OCI-LY1 (cell line): ENCODE measurements around the gene PRKCA.

Experiments used
- H2AFZ ChIP-seq: fragments of 200-600 bp; sonication (generic), shearing (Covaris generic); 2 replicates; pipeline ENCODE4 v1.6.0; 2014; ENCODE audit warnings: antibody characterized with exemption, mild to moderate bottlenecking, low read length
- H3F3A ChIP-seq: fragments of 200-600 bp; sonication (generic), shearing (Covaris generic); 2 replicates; pipeline ENCODE4 v1.6.0; 2014; ENCODE audit warnings: mild to moderate bottlenecking, antibody characterized with exemption, low read length, moderate library complexity; ENCODE audit not compliant: insufficient read depth
- H3K27ac ChIP-seq: fragments of 200-600 bp; sonication (generic); 2 replicates; pipeline ENCODE4 v1.5.1; 2014; ENCODE audit warnings: low read length, mixed run types, mild to moderate bottlenecking, low read depth; ENCODE audit not compliant: poor library complexity, severe bottlenecking
- H3K27me3 ChIP-seq: fragments of 200-600 bp; sonication (generic); 2 replicates; pipeline ENCODE4 v1.6.0; 2014; ENCODE audit warnings: antibody characterized with exemption, mild to moderate bottlenecking, low read length, moderate library complexity; ENCODE audit not compliant: insufficient read depth
- H3K36me3 ChIP-seq: fragments of 200-600 bp; sonication (generic); 2 replicates; pipeline ENCODE4 v1.6.1; 2014; ENCODE audit warnings: mild to moderate bottlenecking, antibody characterized with exemption, low read length, moderate library complexity, mixed read lengths; ENCODE audit not compliant: insufficient read depth
- H3K4me1 ChIP-seq: fragments of 200-600 bp; sonication (generic); 2 replicates; pipeline ENCODE4 v1.5.1; 2014; ENCODE audit warnings: mild to moderate bottlenecking, low read length, moderate library complexity; ENCODE audit not compliant: insufficient read depth, severe bottlenecking
- H3K4me2 ChIP-seq: fragments of 200-600 bp; sonication (generic), shearing (Covaris generic); 2 replicates; pipeline ENCODE4 v1.6.1; 2014; ENCODE audit warnings: low read length
- H3K4me3 ChIP-seq: fragments of 200-600 bp; sonication (generic); 2 replicates; pipeline ENCODE4 v1.5.1; 2014; ENCODE audit warnings: low read length, low read depth, mild to moderate bottlenecking, mixed read lengths; ENCODE audit not compliant: poor library complexity, severe bottlenecking
- H3K79me2 ChIP-seq: fragments of 200-600 bp; shearing (Covaris generic); 2 replicates; pipeline ENCODE4 v1.6.1; 2016; ENCODE audit warnings: mixed run types, low read length, mixed read lengths; ENCODE audit not compliant: insufficient read depth
- H3K9ac ChIP-seq: fragments of 200-600 bp; sonication (generic), shearing (Covaris generic); 2 replicates; pipeline ENCODE4 v1.6.1; 2014; ENCODE audit warnings: mild to moderate bottlenecking, low read length, mixed read lengths
- H3K9me2 ChIP-seq: fragments of 200-600 bp; sonication (generic), shearing (Covaris generic); 2 replicates; pipeline ENCODE4 v1.6.1; 2014; ENCODE audit warnings: low read depth, mild to moderate bottlenecking, low read length, mixed read lengths
- H3K9me3 ChIP-seq: fragments of 200-600 bp; shearing (Covaris generic); 2 replicates; pipeline ENCODE4 v1.6.1; 2014; ENCODE audit warnings: low read length, mixed read lengths
- H4K20me1 ChIP-seq: fragments of 200-600 bp; sonication (generic), shearing (Covaris generic); 2 replicates; pipeline ENCODE4 v1.6.0; 2016; ENCODE audit warnings: mild to moderate bottlenecking, low read length; ENCODE audit not compliant: insufficient read depth
- CTCF ChIP-seq: fragments of 200-600 bp; sonication (generic), shearing (Covaris generic); IDR thresholded peaks from 2 replicates; pipeline ENCODE4 v1.5.1; 2017; ENCODE audit warnings: mild to moderate bottlenecking, antibody characterized with exemption, low read length, moderate library complexity, mixed read lengths
- EZH2 ChIP-seq: fragments of 200-600 bp; sonication (generic), shearing (Covaris generic); IDR thresholded peaks from 2 replicates; pipeline ENCODE4 v1.8.0; 2017; ENCODE audit warnings: borderline replicate concordance, mixed run types, mild to moderate bottlenecking, antibody characterized with exemption, low read length, moderate library complexity, mixed read lengths

The PRKCA gene

GRCh38 chr17:66283971-66284370, 18.4 kb upstream of the PRKCA start:
- Histone ChIP-seq H3F3A (no peaks in the 10 kb centered on the region), H3K9me2 (no peaks in the 10 kb centered on the region), H3K4me1 (no peaks in the 10 kb centered on the region), H3K4me3 (no peak overlapping the region), H3K9me3 (no peaks in the 10 kb centered on the region), H3K27me3 (no peaks in the 10 kb centered on the region), H3K36me3 (no peaks in the 10 kb centered on the region), H3K4me2 (no peak overlapping the region), H4K20me1 (no peaks in the 10 kb centered on the region), H3K79me2 (no peaks in the 10 kb centered on the region), H3K27ac (no peak overlapping the region), H3K9ac (no peak overlapping the region), H2AFZ (no peak overlapping the region)
- TF ChIP-seq EZH2 (no peak), CTCF (no peak)

- Histone ChIP-seq H4K20me1 (no peaks in the 10 kb centered on the region), H3K9me3 (no peaks in the 10 kb centered on the region), H3K79me2 (no peaks in the 10 kb centered on the region), H3K27ac (no peak overlapping the region), H3K4me3 (no peak overlapping the region), H3K4me2 (no peak overlapping the region), H3K36me3 (no peaks in the 10 kb centered on the region), H3K4me1 (no peaks in the 10 kb centered on the region), H3F3A (no peaks in the 10 kb centered on the region), H3K9me2 (no peaks in the 10 kb centered on the region), H3K9ac (no peak overlapping the region), H3K27me3 (no peaks in the 10 kb centered on the region), H2AFZ (no peak overlapping the region)
- TF ChIP-seq EZH2 (no peak), CTCF (no peak)
These were observed 17.3 kb upstream of the PRKCA start for GRCh38 chr17:66285149-66285548.

GRCh38 chr17:66287911-66288310, 14.5 kb upstream of the PRKCA start:
- Histone ChIP-seq H3K4me3 (no peak overlapping the region), H4K20me1 (no peaks in the 10 kb centered on the region)

More at GRCh38 chr17:66287911-66288310, 14.5 kb upstream of the PRKCA start:
- Histone ChIP-seq H3K9me2 (no peaks in the 10 kb centered on the region), H2AFZ (no peak overlapping the region), H3K9me3 (no peaks in the 10 kb centered on the region), H3K27ac (no peak overlapping the region), H3K79me2 (no peaks in the 10 kb centered on the region), H3K4me1 (no peaks in the 10 kb centered on the region), H3K9ac (no peak overlapping the region), H3K27me3 (no peaks in the 10 kb centered on the region), H3K36me3 (no peaks in the 10 kb centered on the region), H3F3A (no peaks in the 10 kb centered on the region), H3K4me2 (no peak overlapping the region)
- TF ChIP-seq EZH2 (no peak), CTCF (no peak)
